HG03135 (cell line): ENCODE results near the gene ABHD16B.

Experiments used
- ATAC-seq: cut with Tn5 transposase; IDR thresholded peaks from one replicate; pipeline ENCODE4 v1.9.1; 2021; ENCODE audit warnings: mild to moderate bottlenecking, moderate library complexity; ENCODE audit not compliant: unreplicated experiment

The ABHD16B gene

GRCh38 chr20:63861365-63861934 is at the start of gene ABHD16B:
Gene ABHD16B, plus strand, starts transcription at chr20:63861498. Its CDS starts 43 bp downstream, at chr20:63861541.
- ATAC-seq = no peak

- ATAC-seq = no peak
Observed at GRCh38 chr20:63814891-63815614, 46.2 kb upstream of the ABHD16B start.

GRCh38 chr20:63815615-63816253 is 45.6 kb upstream of the ABHD16B start:
- ATAC-seq = no peak

- ATAC-seq = no peak
Observed at GRCh38 chr20:63819224-63819921, 41.9 kb upstream of the ABHD16B start.

GRCh38 chr20:63821811-63822210 is 39.5 kb upstream of the ABHD16B start:
- no peak for ATAC-seq

GRCh38 chr20:63822276-63822696 is 39.0 kb upstream of the ABHD16B start:
- ATAC-seq = no peak

GRCh38 chr20:63823691-63824311 is 37.5 kb upstream of the ABHD16B start:
- no peak for ATAC-seq

GRCh38 chr20:63825331-63826118 is 35.8 kb upstream of the ABHD16B start:
- no peak for ATAC-seq

GRCh38 chr20:63826753-63827152 is 34.5 kb upstream of the ABHD16B start:
- ATAC-seq = no peak

- no peak for ATAC-seq
Observed at GRCh38 chr20:63828124-63828523, 33.2 kb upstream of the ABHD16B start.

GRCh38 chr20:63828545-63828944 is 32.8 kb upstream of the ABHD16B start:
- ATAC-seq = no peak

- ATAC-seq = no peak
Observed at GRCh38 chr20:63828951-63829350, 32.3 kb upstream of the ABHD16B start.

- no peak for ATAC-seq
Observed at GRCh38 chr20:63829603-63829944, 31.7 kb upstream of the ABHD16B start.

GRCh38 chr20:63829945-63830835 is 31.1 kb upstream of the ABHD16B start:
- ATAC-seq = peak; percentile 15

- ATAC-seq = peak; percentile 58
Observed at GRCh38 chr20:63830841-63831588, 30.3 kb upstream of the ABHD16B start, which contains the start of gene ZBTB46. Gene ZBTB46, minus strand, starts transcription at chr20:63831264. Its CDS starts 40,507 bp downstream, at chr20:63790757.

GRCh38 chr20:63831646-63831992 is 29.7 kb upstream of the ABHD16B start:
- ATAC-seq = peak; percentile 23

GRCh38 chr20:63831993-63832686 is 29.2 kb upstream of the ABHD16B start:
- ATAC-seq = peak; percentile 12
